ENCODE results near the gene PLCL2.

GRCh38 chr3:16911916-16912315 lies 27.2 kb downstream of the PLCL2 start:
- TF ChIP-seq, protein P1, sequence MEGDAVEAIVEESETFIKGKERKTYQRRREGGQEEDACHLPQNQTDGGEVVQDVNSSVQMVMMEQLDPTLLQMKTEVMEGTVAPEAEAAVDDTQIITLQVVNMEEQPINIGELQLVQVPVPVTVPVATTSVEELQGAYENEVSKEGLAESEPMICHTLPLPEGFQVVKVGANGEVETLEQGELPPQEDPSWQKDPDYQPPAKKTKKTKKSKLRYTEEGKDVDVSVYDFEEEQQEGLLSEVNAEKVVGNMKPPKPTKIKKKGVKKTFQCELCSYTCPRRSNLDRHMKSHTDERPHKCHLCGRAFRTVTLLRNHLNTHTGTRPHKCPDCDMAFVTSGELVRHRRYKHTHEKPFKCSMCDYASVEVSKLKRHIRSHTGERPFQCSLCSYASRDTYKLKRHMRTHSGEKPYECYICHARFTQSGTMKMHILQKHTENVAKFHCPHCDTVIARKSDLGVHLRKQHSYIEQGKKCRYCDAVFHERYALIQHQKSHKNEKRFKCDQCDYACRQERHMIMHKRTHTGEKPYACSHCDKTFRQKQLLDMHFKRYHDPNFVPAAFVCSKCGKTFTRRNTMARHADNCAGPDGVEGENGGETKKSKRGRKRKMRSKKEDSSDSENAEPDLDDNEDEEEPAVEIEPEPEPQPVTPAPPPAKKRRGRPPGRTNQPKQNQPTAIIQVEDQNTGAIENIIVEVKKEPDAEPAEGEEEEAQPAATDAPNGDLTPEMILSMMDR (IDR thresholded peaks at IDR 0.05): no peak
- TF ChIP-seq POLR2A (IDR thresholded peaks at IDR 0.05): no peak

All from vagina (tissue), 2 donors.